GM12874 (cell line): Measurements from ENCODE around the gene TRAPPC5.

Experiments used
- CTCF ChIP-seq: IDR thresholded peaks from 2 replicates; pipeline ENCODE4 v1.5.1; 2011; ENCODE audit warnings: low read depth, mild to moderate bottlenecking, control low read depth, low read length, moderate library complexity; ENCODE audit not compliant: insufficient read depth

Gene TRAPPC5

GRCh38 chr19:7643031-7643415, 37.6 kb upstream of the TRAPPC5 start:
- no peak for TF ChIP-seq CTCF

GRCh38 chr19:7644550-7644877, 36.1 kb upstream of the TRAPPC5 start:
- TF ChIP-seq CTCF: no peak

GRCh38 chr19:7645163-7645562, 35.5 kb upstream of the TRAPPC5 start:
- no peak for TF ChIP-seq CTCF

GRCh38 chr19:7645656-7646425, 34.8 kb upstream of the TRAPPC5 start:
- no peak for TF ChIP-seq CTCF

- TF ChIP-seq CTCF: no peak
Observed at GRCh38 chr19:7646426-7646700, 34.3 kb upstream of the TRAPPC5 start.

GRCh38 chr19:7647156-7647555, 33.5 kb upstream of the TRAPPC5 start:
- no peak for TF ChIP-seq CTCF

GRCh38 chr19:7648265-7649014, 32.2 kb upstream of the TRAPPC5 start:
- TF ChIP-seq CTCF: no peak
